ENCODE results near the gene SRSF3.

GRCh38 chr6:36563237-36563927, 30.8 kb upstream of the SRSF3 start:
- no peak for TF ChIP-seq POLR2A (IDR thresholded peaks at IDR 0.05)
- TF ChIP-seq, protein P1, sequence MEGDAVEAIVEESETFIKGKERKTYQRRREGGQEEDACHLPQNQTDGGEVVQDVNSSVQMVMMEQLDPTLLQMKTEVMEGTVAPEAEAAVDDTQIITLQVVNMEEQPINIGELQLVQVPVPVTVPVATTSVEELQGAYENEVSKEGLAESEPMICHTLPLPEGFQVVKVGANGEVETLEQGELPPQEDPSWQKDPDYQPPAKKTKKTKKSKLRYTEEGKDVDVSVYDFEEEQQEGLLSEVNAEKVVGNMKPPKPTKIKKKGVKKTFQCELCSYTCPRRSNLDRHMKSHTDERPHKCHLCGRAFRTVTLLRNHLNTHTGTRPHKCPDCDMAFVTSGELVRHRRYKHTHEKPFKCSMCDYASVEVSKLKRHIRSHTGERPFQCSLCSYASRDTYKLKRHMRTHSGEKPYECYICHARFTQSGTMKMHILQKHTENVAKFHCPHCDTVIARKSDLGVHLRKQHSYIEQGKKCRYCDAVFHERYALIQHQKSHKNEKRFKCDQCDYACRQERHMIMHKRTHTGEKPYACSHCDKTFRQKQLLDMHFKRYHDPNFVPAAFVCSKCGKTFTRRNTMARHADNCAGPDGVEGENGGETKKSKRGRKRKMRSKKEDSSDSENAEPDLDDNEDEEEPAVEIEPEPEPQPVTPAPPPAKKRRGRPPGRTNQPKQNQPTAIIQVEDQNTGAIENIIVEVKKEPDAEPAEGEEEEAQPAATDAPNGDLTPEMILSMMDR (IDR thresholded peaks at IDR 0.05): no peak

Measured in uterus (tissue), 2 donors.